ENCODE results near the gene DNAL1. TPM values are rescaled to one million over a fixed set of nuclear protein-coding genes. Genes with fewer than 3 reads are reported as not detected.
"Not testable (repeated sequence)": the region's sequence is repeated elsewhere in the genome, so short reads cannot be mapped to it uniquely, and the experiment has no call there.

DNAL1 gene
- total RNA-seq, 2 donors from 2014 or later: 8.5 to 10.0 TPM

DNA sequence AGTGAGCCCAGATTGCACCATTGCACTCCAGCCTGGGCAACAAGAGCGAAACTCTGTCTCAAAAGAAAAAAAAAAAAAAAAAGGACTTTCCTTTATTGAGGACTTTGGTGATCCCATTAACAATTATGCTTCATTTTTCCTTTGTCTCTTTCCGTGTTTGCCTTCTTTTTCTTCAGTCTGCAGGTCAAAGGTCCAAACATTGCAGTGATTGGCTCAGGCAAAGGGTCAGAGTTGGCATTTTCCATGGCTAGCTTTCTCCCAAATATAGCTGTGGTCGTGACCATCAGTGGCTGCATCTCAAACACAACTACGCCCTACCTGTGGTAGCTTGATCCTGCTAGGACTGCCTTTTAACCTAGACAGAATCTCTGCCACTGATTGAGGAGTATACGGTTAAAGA lies 7.0 kb upstream of the DNAL1 start:
- DNase-seq (ENCODE audit: low spot score): no peak
- intact Hi-C loops (cut with DNase I): no loop called here
- H3K4me1 ChIP-seq (replicated peaks): no peaks in the 10 kb centered on the region
- H3K27me3 ChIP-seq (replicated peaks; ENCODE audit: insufficient read depth): no peaks in the 10 kb centered on the region
- no peak for TF ChIP-seq POLR2AphosphoS5 (IDR thresholded peaks at IDR 0.05)
- no peak for TF ChIP-seq POLR2A (IDR thresholded peaks at IDR 0.05)
- TF ChIP-seq, protein P1, sequence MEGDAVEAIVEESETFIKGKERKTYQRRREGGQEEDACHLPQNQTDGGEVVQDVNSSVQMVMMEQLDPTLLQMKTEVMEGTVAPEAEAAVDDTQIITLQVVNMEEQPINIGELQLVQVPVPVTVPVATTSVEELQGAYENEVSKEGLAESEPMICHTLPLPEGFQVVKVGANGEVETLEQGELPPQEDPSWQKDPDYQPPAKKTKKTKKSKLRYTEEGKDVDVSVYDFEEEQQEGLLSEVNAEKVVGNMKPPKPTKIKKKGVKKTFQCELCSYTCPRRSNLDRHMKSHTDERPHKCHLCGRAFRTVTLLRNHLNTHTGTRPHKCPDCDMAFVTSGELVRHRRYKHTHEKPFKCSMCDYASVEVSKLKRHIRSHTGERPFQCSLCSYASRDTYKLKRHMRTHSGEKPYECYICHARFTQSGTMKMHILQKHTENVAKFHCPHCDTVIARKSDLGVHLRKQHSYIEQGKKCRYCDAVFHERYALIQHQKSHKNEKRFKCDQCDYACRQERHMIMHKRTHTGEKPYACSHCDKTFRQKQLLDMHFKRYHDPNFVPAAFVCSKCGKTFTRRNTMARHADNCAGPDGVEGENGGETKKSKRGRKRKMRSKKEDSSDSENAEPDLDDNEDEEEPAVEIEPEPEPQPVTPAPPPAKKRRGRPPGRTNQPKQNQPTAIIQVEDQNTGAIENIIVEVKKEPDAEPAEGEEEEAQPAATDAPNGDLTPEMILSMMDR (IDR thresholded peaks at IDR 0.05): no peak
- WGBS: 86% methylated on average over 5 of the region's 5 CpGs
- H3K36me3 ChIP-seq: no peaks in the 10 kb centered on the region
- H3K4me3 ChIP-seq: no peak overlapping the region
- H3K27ac ChIP-seq: no peak overlapping the region
- H3K9me3 ChIP-seq: no peaks in the 10 kb centered on the region

DNA sequence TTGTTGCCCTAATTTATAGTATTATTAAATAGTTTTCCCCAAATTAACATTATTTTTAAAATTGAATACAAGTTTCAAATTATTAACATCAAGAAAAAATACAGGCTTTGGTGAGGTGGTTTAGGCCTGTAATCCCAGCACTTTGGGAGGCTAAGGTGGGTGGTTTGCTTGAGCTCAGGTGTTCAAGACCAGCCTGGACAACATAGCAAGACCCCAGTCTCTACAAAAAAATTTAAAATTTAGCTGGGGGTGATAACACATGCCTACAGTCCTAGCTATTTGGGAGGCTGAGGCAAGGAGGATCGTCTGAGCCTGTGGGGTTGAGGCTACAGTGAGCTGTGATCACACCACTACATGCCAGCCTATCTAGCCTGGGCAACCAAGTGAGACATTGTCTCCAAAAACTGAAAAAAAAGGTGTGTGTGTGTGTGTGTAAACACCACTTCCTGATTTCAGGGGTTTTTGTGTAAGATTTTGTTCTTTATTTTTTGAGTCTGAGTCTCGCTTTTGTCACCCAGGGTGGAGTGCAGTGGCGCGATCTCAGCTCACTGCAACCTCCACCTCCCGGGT lies 3.9 kb upstream of the DNAL1 start:
- no peak for TF ChIP-seq POLR2A (IDR thresholded peaks at IDR 0.05)
- TF ChIP-seq, protein P1 (IDR thresholded peaks at IDR 0.05): no peak
- H3K4me1 ChIP-seq (replicated peaks): no peaks in the 10 kb centered on the region
- DNase-seq (ENCODE audit: low spot score): no peak
- no peaks in the 10 kb centered on the region for H3K27me3 ChIP-seq (replicated peaks; ENCODE audit: insufficient read depth)
- H3K9me3 ChIP-seq: no peaks in the 10 kb centered on the region
- intact Hi-C loops (cut with DNase I): no loop called here
- no peaks in the 10 kb centered on the region for H3K36me3 ChIP-seq
- H3K4me3 ChIP-seq: no peak overlapping the region
- 89% methylated on average over 5 of the region's 5 CpGs for WGBS
- H3K27ac ChIP-seq: no peak overlapping the region

DNA sequence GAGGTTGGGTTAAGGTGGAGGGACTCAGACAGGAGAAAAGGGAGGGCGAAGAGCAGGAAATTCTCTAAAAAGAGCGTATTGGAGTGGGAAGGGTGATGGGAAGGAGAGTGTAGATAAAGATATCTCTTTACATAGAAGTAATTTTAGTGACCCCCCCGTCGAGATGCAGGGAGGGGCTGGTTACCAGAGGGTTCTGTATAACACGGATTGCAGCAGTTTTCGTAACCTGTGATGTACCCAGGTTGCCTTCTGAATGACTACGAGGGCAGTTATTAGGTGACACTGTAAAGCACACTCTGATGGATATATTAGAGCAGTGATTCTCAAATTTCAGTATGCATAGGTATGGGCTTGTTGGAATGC lies 443 bp downstream of the DNAL1 start:
- 3% methylated on average over 7 of the region's 7 CpGs for WGBS
- Histone ChIP-seq H3K36me3 (no peaks in the 10 kb centered on the region), H3K9me3 (no peaks in the 10 kb centered on the region), H3K4me1 (replicated peaks) (no peaks in the 10 kb centered on the region), H3K27ac (peak overlapping the region; percentile 73 to 86), H3K4me3 (peak overlapping the region; percentile 59 to 85), H3K27me3 (replicated peaks; ENCODE audit: insufficient read depth) (no peaks in the 10 kb centered on the region)
- intact Hi-C loops (cut with DNase I): no loop called here
- DNase-seq (ENCODE audit: low spot score): no peak
- TF ChIP-seq POLR2AphosphoS5 (IDR thresholded peaks at IDR 0.05): no peak
- TF ChIP-seq, protein P1 (IDR thresholded peaks at IDR 0.05): no peak
- TF ChIP-seq POLR2A (IDR thresholded peaks at IDR 0.05): no peak

DNA sequence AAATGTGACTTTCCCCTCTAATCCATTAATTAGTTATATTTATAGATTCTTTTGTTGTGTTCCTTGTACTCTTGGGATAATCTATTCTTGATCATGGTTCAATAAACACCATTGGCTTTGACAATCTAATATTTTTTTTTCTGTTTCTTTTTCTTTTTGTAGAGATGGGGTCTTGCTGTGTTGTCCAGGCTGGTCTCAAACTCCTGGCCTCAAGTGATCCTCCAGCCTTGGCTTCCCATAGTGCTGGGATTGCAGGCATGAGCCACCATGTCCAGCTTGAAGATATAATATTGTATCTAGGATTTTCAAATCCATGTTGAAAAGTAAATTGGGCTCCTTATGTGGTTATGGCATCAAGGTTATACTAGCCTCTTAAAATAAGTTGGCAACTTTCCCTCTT lies 6.2 kb downstream of the DNAL1 start:
- Histone ChIP-seq H3K36me3 (no peaks in the 10 kb centered on the region), H3K9me3 (no peaks in the 10 kb centered on the region), H3K27me3 (replicated peaks; ENCODE audit: insufficient read depth) (no peaks in the 10 kb centered on the region), H3K4me1 (replicated peaks) (no peaks in the 10 kb centered on the region), H3K4me3 (no peak overlapping the region), H3K27ac (no peak overlapping the region)
- TF ChIP-seq POLR2A (IDR thresholded peaks at IDR 0.05) (no peak), POLR2AphosphoS5 (IDR thresholded peaks at IDR 0.05) (no peak)
- TF ChIP-seq, protein P1 (IDR thresholded peaks at IDR 0.05): no peak
- DNase-seq (ENCODE audit: low spot score): no peak
- intact Hi-C loops (cut with DNase I): no loop called here

DNA sequence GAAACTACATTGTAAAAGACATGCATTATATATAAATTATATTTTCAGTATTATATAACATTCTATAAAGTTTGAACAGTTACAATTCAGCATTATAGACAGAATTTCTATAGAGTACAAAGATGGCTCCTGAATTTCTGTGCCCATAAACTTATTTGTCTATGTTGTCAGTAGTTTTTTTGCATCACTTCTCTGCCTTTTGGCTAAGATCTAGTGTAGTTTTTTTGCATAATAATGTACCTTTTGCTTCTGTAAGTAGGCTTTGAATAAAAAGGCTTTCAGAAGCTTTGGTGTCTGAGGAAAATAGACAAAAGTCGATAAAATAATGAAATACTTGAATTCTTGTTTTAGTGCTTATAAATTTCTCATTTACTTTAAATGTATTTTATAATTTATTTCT lies 11.1 kb downstream of the DNAL1 start:
- H3K9me3 ChIP-seq: no peaks in the 10 kb centered on the region
- TF ChIP-seq, protein P1 (IDR thresholded peaks at IDR 0.05): no peak
- no peak for TF ChIP-seq POLR2A (IDR thresholded peaks at IDR 0.05)
- no peak for TF ChIP-seq POLR2AphosphoS5 (IDR thresholded peaks at IDR 0.05)
- no peak overlapping the region for H3K4me3 ChIP-seq
- peaks cover 4% of the 10 kb centered on the region for H3K4me1 ChIP-seq (replicated peaks)
- no peak overlapping the region for H3K27ac ChIP-seq
- H3K27me3 ChIP-seq (replicated peaks; ENCODE audit: insufficient read depth): no peaks in the 10 kb centered on the region
- intact Hi-C loops (cut with DNase I): no loop called here
- H3K36me3 ChIP-seq: no peaks in the 10 kb centered on the region
- WGBS: 94% methylated on average over 1 of the region's 1 CpG
- no peak for DNase-seq (ENCODE audit: low spot score)

- H3K9me3 ChIP-seq; H3K4me3 ChIP-seq; H3K36me3 ChIP-seq; H3K27me3 ChIP-seq (replicated peaks; ENCODE audit: insufficient read depth); H3K4me1 ChIP-seq (replicated peaks); DNase-seq (ENCODE audit: low spot score); H3K27ac ChIP-seq; intact Hi-C loops (cut with DNase I): not testable (repeated sequence)
- WGBS: 89% methylated on average over 11 of the region's 11 CpGs
Observed at GRCh38 chr14:73659202-73659601, 14.4 kb downstream of the DNAL1 start.

Data from prostate gland (tissue), 2 donors.